ENCODE measurements around the gene JMJD8. TPM values are rescaled to one million over a fixed set of nuclear protein-coding genes. Genes with fewer than 3 reads are reported as not detected.

JMJD8 gene
- total and polyA plus RNA-seq, 9 of the 15 experiments (the other 6 are each of a cell fraction or from before 2014, with no cell fraction given) = 1.2 to 50.6 (median 29.3) TPM

DNA sequence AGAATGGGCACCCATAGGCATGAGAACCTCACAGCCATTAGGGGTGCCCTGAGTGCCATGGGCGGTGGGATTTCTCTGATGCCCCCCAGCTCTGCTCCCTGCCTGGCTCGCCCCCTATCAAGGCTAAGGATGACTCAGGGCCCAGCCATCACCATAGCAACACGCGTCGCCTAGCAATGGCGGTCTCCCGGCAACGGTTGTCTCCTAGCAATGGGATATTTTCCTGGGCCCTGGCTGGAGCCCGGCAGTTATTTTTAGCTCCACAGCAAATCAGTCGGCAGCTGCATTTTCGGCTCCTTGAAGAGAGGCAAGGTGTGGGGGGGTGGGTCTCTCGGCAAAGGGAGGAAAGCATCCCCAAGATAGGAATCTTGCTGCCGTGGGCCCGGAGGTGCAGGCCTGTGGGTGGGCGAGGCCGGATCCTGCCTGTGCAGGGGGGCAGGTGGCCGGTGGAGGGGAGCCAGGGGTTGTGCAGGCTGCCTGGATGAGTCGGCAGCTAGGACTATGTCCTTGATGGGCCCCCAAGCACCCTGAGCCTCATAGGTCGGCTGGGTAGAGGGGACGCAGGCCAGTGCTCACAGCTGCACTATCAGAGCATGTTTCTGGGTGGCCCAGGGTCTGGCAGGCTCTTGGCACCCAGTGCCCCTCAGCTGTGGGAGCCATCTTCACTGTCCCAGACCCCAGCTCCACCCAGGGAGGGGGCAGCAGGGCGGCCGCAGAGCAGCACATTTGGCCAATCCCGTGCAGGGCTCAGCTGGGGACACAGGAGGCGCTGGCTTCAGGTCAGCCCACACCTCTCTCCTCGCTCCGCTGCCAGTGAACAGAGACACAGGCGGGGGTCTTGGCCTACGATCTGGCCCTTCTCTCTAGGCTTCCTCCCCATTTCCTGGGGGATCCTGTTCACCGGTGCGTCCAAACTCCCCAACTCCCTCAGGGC is 25.7 kb upstream of the JMJD8 start (continued):
- TF ChIP-seq, protein P1, sequence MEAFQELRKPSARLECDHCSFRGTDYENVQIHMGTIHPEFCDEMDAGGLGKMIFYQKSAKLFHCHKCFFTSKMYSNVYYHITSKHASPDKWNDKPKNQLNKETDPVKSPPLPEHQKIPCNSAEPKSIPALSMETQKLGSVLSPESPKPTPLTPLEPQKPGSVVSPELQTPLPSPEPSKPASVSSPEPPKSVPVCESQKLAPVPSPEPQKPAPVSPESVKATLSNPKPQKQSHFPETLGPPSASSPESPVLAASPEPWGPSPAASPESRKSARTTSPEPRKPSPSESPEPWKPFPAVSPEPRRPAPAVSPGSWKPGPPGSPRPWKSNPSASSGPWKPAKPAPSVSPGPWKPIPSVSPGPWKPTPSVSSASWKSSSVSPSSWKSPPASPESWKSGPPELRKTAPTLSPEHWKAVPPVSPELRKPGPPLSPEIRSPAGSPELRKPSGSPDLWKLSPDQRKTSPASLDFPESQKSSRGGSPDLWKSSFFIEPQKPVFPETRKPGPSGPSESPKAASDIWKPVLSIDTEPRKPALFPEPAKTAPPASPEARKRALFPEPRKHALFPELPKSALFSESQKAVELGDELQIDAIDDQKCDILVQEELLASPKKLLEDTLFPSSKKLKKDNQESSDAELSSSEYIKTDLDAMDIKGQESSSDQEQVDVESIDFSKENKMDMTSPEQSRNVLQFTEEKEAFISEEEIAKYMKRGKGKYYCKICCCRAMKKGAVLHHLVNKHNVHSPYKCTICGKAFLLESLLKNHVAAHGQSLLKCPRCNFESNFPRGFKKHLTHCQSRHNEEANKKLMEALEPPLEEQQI (IDR thresholded peaks at IDR 0.05) = no peak
- peak in 1 of 2 experiments; percentile 100; a peak in 2 of 4 replicates for TF ChIP-seq CSDE1 (IDR thresholded peaks at IDR 0.05)
- no peak for TF ChIP-seq HNRNPL (IDR thresholded peaks at IDR 0.05; ENCODE audit: low read depth, low read length)
- TF ChIP-seq, protein P2, sequence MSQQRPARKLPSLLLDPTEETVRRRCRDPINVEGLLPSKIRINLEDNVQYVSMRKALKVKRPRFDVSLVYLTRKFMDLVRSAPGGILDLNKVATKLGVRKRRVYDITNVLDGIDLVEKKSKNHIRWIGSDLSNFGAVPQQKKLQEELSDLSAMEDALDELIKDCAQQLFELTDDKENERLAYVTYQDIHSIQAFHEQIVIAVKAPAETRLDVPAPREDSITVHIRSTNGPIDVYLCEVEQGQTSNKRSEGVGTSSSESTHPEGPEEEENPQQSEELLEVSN (IDR thresholded peaks at IDR 0.05; ENCODE audit: borderline replicate concordance in 1 of 2, extremely low read depth in 1 of 2, insufficient read depth in 1 of 2, insufficient read length in 1 of 2, low read depth in 1 of 2, low read length in 1 of 2, poor library complexity in 1 of 2, severe bottlenecking in 1 of 2) = no peak
- TF ChIP-seq ATF7 (IDR thresholded peaks at IDR 0.05) = no peak
- TF ChIP-seq RBM34 (IDR thresholded peaks at IDR 0.05; ENCODE audit: borderline replicate concordance, insufficient read depth, low read length) = no peak
- TF ChIP-seq POLR2A (conservative IDR thresholded peaks at IDR 0.05) = no peak
- TF ChIP-seq RBM17 (IDR thresholded peaks at IDR 0.05; ENCODE audit: borderline replicate concordance, low read depth, low read length) = no peak
- peak; percentile 36; the same call in 1 of the 2 replicates for TF ChIP-seq JUN (IDR thresholded peaks at IDR 0.05; ENCODE audit: borderline replicate concordance, low read depth, low read length)
- no peak for TF ChIP-seq JUN (CRISPR knock-in tag; IDR thresholded peaks at IDR 0.05; ENCODE audit: borderline replicate concordance)
- no peak for TF ChIP-seq ZNF75A (CRISPR knock-in tag; IDR thresholded peaks at IDR 0.05)
- no peak for TF ChIP-seq UBTF (IDR thresholded peaks at IDR 0.05; ENCODE audit: borderline replicate concordance in 1 of 2, low read depth in 2 of 2, low read length in 2 of 2)
- no peak for TF ChIP-seq TARDBP (IDR thresholded peaks at IDR 0.05)
- TF ChIP-seq ZNF143 (CRISPR knock-in tag; IDR thresholded peaks at IDR 0.05) = no peak
- no peak for TF ChIP-seq ZNF507 (tag; conservative IDR thresholded peaks at IDR 0.05)
- no peak for TF ChIP-seq PHF21A (IDR thresholded peaks at IDR 0.05; ENCODE audit: borderline replicate concordance, low read depth)
- TF ChIP-seq SAP30 (IDR thresholded peaks at IDR 0.05; ENCODE audit: borderline replicate concordance, insufficient read depth, low read depth, low read length, poor library complexity, severe bottlenecking) = no peak

Data from K562 (cell line).